HUES48 (cell line): ENCODE measurements around the gene RBBP4.
A peak's percentile ranks its signal among the peaks of the same experiment; 100 is the strongest.
"Not testable (repeated sequence)": the region's sequence is repeated elsewhere in the genome, so short reads cannot be mapped to it uniquely, and the experiment has no call there.

ENCODE experiments used
- H3K27ac ChIP-seq: one replicate; pipeline ENCODE4 v1.7.0; 2013; ENCODE audit warnings: low read depth, low read length, inconsistent platforms
- H3K27me3 ChIP-seq: 2 replicates; pipeline ENCODE4 v1.6.1; 2013; ENCODE audit warnings: mild to moderate bottlenecking, low read length; ENCODE audit not compliant: control insufficient read depth, insufficient read depth
- H3K36me3 ChIP-seq: 2 replicates; pipeline ENCODE4 v1.6.1; 2013; ENCODE audit warnings: low read length; ENCODE audit not compliant: control insufficient read depth, insufficient read depth
- H3K4me1 ChIP-seq: 2 replicates; pipeline ENCODE4 v1.6.1; 2013; ENCODE audit warnings: mild to moderate bottlenecking, low read length; ENCODE audit not compliant: control insufficient read depth, insufficient read depth
- H3K4me3 ChIP-seq: 2 replicates; pipeline ENCODE4 v1.5.1; 2013; ENCODE audit warnings: mild to moderate bottlenecking, low read depth, low read length
- H3K9ac ChIP-seq: 2 replicates; pipeline ENCODE4 v1.6.1; 2013; ENCODE audit warnings: mild to moderate bottlenecking, low read depth, low read length, moderate library complexity
- H3K9me3 ChIP-seq: 2 replicates; pipeline ENCODE4 v1.6.1; 2013; ENCODE audit warnings: low read length; ENCODE audit not compliant: control insufficient read depth, insufficient read depth

Gene RBBP4

GRCh38 chr1:32622806-32623681, 28.0 kb upstream of the RBBP4 start:
- Histone ChIP-seq H3K27me3 (no peaks in the 10 kb centered on the region), H3K27ac (no peak overlapping the region), H3K9me3 (no peaks in the 10 kb centered on the region), H3K9ac (no peak overlapping the region), H3K4me3 (no peak overlapping the region), H3K4me1 (no peaks in the 10 kb centered on the region), H3K36me3 (peaks cover 30% of the 10 kb centered on the region)

- Histone ChIP-seq H3K36me3 (peaks cover 35% of the 10 kb centered on the region), H3K4me3 (no peak overlapping the region), H3K9me3 (no peaks in the 10 kb centered on the region), H3K27ac (no peak overlapping the region), H3K9ac (no peak overlapping the region), H3K27me3 (no peaks in the 10 kb centered on the region), H3K4me1 (no peaks in the 10 kb centered on the region)
Measured at GRCh38 chr1:32623775-32624174, 27.2 kb upstream of the RBBP4 start.

DNA sequence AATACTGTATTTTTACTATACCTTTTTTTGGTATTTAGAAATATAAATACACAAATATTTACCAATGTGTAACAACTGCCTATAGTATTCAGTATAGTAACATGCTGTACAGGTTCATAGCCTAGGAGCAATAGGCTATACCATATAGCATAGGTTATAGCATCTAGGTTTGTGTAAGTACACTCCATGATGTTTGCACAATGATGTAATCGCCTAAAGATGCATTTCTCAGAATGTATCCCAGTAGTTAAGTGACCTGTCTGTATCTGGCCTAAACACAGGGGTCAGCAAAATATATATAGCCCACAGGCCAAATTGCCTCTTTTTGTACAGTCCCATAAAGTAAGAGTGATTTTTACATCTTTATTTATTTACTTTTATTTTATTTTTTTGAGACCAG, 24.8 kb upstream of the RBBP4 start:
- no peaks in the 10 kb centered on the region for H3K27me3 ChIP-seq
- H3K9me3 ChIP-seq, result no peaks in the 10 kb centered on the region
- H3K27ac ChIP-seq, result no peak overlapping the region
- H3K36me3 ChIP-seq, result peaks cover 47% of the 10 kb centered on the region
- no peak overlapping the region for H3K9ac ChIP-seq
- no peak overlapping the region for H3K4me3 ChIP-seq
- no peaks in the 10 kb centered on the region for H3K4me1 ChIP-seq

- H3K9ac ChIP-seq, result no peak overlapping the region
- H3K9me3 ChIP-seq, result no peaks in the 10 kb centered on the region
- H3K36me3 ChIP-seq, result peaks cover 43% of the 10 kb centered on the region
- H3K27ac ChIP-seq, result no peak overlapping the region
- peaks cover 6% of the 10 kb centered on the region for H3K4me1 ChIP-seq
- no peaks in the 10 kb centered on the region for H3K27me3 ChIP-seq
- no peak overlapping the region for H3K4me3 ChIP-seq
Measured at GRCh38 chr1:32627596-32628162, 23.3 kb upstream of the RBBP4 start.

GRCh38 chr1:32630173-32630572, 20.8 kb upstream of the RBBP4 start:
- Histone ChIP-seq H3K36me3 (peaks cover 50% of the 10 kb centered on the region), H3K4me1 (peaks cover 18% of the 10 kb centered on the region)
- H3K9me3 ChIP-seq, H3K9ac ChIP-seq, H3K27me3 ChIP-seq, H3K27ac ChIP-seq, H3K4me3 ChIP-seq: not testable (repeated sequence)

DNA sequence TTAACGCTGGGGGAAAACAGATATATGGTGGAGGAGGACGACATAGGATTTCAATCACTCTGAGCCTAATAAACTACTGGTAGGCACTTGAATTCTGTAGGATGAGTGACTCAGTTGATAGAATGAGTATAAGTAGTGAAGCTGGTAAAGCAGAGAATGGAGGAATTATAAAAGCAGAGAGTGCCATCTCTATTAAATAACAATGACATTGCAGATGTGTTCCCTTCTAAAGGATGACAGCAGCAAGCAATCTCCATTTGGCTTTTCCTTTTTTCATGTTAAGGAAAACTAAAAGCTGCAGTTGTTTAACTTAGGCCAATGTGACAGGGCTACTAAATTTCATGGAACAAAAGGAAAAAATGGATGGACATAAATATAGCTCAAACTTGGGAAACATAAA, 18.2 kb upstream of the RBBP4 start:
- peaks cover 40% of the 10 kb centered on the region for H3K4me1 ChIP-seq
- no peaks in the 10 kb centered on the region for H3K27me3 ChIP-seq
- no peaks in the 10 kb centered on the region for H3K9me3 ChIP-seq
- H3K27ac ChIP-seq, result peak overlapping the region; percentile 73
- peak overlapping the region; percentile 5; the same call in 1 of the 2 replicates for H3K4me3 ChIP-seq
- peaks cover 34% of the 10 kb centered on the region for H3K36me3 ChIP-seq
- H3K9ac ChIP-seq, result no peak overlapping the region

- H3K4me3 ChIP-seq, result no peak overlapping the region
- H3K4me1 ChIP-seq, result peaks cover 41% of the 10 kb centered on the region
- no peaks in the 10 kb centered on the region for H3K9me3 ChIP-seq
- H3K27ac ChIP-seq, result no peak overlapping the region
- H3K9ac ChIP-seq, result no peak overlapping the region
- H3K36me3 ChIP-seq, result peaks cover 22% of the 10 kb centered on the region
- H3K27me3 ChIP-seq, result no peaks in the 10 kb centered on the region
Measured at GRCh38 chr1:32635508-32636277, 15.3 kb upstream of the RBBP4 start.

DNA sequence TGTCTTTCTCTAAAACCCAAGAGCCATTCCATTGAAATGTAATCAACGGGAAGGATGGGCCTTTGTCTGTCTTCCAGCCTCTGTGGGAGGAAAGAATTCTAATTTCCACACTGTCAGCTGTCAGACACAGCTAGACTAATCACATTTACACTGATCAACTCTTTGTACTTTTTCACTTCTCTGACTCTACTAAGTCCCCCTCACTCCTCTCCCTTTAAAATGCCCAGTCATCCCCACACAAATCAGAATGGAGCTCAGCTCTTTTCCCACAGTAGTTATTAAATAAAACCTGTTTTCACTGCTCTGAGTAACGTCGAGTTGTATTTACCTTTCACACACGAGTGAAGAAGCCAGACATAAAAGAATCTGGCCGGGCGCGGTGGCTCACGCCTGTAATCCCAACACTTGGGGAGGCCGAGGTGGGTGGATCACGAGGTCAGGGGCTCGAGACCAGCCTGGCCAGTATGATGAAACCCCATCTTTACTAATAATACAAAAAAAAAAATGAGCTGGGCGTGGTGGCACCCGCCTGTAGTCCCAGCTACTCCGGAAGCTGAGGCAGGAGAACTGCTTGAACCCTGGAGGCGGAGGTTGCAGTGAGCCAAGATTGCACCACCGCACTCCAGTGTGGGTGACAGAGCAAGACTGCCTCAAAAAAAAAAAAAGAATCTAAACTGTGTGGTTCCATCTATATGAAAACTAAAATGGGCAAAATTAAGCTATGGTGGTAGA, 13.9 kb upstream of the RBBP4 start:
- H3K27me3 ChIP-seq, result no peaks in the 10 kb centered on the region
- peaks cover 44% of the 10 kb centered on the region for H3K4me1 ChIP-seq
- no peak overlapping the region for H3K4me3 ChIP-seq
- H3K9ac ChIP-seq, result no peak overlapping the region
- peaks cover 13% of the 10 kb centered on the region for H3K36me3 ChIP-seq
- no peaks in the 10 kb centered on the region for H3K9me3 ChIP-seq
- H3K27ac ChIP-seq, result peak overlapping the region; percentile 73

GRCh38 chr1:32639489-32640075, 11.4 kb upstream of the RBBP4 start:
- Histone ChIP-seq H3K9ac (no peak overlapping the region), H3K36me3 (peaks cover 2% of the 10 kb centered on the region; the same call in 1 of the 2 replicates), H3K9me3 (no peaks in the 10 kb centered on the region), H3K4me1 (peaks cover 27% of the 10 kb centered on the region), H3K4me3 (no peak overlapping the region), H3K27me3 (no peaks in the 10 kb centered on the region), H3K27ac (no peak overlapping the region)

GRCh38 chr1:32642292-32642827, 8.6 kb upstream of the RBBP4 start:
- H3K27ac ChIP-seq, result peak overlapping the region; percentile 50
- not testable (repeated sequence) for H3K9ac ChIP-seq, H3K36me3 ChIP-seq, H3K4me3 ChIP-seq, H3K27me3 ChIP-seq, H3K9me3 ChIP-seq
- peaks cover 13% of the 10 kb centered on the region; the same call in 1 of the 2 replicates for H3K4me1 ChIP-seq
